GM19238 (cell line): Measurements from ENCODE around the gene ZNF624.
A peak's percentile ranks its signal among the peaks of the same experiment; 100 is the strongest.

Experiments used
- DNase-seq: peaks from one replicate; pipeline ENCODE4 v3.0.0; 2011; ENCODE audit warnings: low spot score; ENCODE audit not compliant: insufficient read length

ZNF624 gene

DNA sequence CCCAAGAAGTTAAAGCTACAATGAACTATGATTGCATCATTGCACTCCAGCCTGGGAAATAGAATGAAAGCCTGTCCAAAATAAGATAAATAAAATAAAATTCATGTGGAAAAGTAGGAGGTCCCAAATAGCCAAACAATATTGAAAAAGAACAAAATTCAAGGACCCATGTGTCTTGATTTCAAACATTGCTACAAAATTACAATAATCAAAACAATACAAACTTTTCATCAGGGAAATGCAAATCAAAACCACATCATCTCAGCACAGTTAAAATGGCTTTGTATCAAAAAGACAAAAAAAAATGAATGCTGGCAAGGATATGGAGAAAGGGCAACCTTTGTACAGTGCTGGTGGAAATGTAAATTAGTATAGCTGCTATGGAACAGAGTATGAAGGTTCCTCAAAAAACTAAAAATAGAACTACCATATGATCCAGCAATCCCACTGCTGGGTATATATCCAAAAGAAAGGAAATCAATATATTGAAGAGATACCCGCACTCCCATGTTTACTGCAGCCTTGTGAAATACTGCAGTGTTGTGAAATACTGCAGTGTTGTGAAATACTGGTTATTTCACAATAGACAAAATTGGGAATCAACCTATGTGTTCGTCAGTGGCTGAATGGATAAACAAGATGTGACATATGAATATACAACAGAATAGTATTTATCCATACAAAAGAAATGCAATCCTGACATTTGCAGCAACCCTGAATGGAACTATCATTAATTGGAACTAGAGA is 60.1 kb downstream of the ZNF624 start:
- DNase-seq, result no peak

DNA sequence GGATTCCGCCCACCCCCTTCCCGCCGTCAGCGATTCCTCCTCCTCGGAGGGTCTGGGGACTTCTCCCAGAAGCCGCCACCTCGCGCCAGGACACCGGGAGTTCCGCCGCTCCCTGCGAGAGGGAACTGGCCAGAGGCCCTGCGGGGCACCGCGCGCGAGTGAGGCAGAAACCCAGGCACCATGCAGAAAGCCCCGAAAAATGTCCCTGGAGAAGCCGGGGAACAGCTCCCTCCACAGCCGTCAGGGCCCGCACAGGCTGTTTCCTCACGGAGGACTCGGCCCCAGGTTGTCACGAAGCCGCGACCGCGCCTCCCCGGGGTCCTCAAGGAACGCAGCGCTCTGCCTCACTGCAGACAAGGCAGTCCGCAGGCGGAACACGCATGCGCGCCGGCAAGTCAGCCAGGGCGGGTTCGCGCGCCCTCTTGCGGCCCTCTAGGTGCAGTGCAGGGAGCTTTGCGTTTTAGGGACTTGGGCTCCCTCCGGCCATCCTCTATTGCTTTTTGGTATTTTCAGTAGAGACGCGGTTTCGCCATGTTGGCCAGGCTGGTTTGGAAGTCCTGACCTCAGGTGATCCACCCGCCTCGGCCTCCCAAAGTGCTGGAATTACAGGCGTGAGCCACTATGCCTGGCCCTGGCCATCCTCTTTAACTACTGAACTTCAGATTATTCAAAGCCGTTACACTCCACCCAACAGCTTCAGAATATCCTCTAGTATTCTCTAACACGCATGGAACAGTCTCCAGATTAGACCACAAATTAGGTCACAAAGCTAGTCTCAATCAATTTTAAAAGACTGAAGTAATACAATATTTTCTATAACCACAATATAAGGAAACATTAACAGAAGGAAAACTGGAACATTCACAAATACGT is 64.3 kb downstream of the ZNF624 start:
- peak; percentile 86 for DNase-seq

DNA sequence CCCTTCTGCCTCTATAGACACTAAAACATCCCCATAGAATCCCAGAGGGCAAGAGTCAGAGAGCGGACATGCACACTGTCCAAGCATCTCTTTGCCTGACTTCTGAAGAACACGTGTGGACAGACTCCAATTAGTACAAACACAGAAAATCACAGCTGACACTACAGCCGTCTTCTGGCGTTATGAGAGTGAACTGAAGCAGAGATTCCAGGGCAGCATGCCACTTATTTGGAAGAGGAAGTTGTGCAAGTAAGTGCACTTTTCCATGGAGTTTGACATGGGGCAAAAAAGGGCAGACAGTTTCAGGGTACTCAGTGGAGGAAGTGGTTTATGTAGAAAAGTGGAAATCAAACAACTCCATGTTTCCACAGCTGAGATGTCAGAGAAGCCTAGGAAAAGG is 67.9 kb downstream of the ZNF624 start:
- DNase-seq, result no peak

DNA sequence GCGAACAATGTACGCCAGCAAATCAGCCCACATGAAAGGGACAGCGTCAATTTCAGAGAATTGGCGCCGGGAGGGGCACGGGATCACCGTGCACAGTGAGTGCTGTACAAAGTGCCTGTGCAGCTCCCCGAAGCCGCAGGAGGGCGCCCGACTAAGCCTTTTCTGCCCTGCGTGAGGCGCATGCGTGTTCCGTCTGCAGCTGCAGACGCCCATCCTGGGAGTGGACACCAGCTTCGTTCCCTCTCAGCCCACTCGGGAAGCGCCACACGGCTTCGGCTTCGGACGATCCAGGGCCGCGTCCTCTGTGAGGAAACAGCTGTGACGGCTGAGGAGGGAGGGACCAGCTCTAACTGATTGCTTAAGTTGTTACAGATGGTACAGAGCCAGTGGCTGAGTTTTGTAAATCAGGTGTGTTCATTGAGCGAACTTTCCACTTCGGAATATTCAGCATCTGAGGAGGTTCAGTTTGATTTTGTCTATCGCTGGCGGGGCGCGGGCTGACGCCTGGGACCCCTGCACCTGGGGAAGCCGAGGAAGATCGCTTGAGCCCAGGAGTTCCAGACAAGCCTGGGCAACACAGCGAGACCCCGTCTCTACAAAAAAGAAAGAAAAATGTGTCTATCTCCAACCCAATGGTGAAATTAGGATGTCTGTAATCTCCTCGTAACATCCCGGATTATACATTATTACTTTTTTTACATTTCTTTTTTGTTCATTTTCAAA is 69.2 kb downstream of the ZNF624 start:
- DNase-seq, result peak; percentile 51

DNA sequence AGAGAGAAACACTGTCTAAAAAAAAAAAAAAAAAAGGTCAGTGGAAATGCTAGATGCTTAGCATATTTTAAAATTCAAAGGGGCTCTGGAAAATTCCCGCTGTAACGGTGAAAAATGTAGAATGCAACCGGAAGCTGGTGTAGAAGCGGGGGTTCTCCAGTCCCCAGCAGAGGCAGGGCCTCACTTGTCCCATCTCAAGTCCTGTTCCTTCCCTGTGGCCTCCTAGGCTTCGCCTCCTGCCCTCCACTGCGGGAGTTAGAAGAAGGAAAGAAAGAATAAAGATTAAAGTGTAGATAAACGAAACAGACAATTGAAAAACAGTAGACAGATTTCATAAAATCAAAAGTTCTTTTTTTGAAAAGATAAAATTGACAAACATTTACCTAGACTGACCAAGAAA is 69.9 kb downstream of the ZNF624 start:
- DNase-seq, result no peak

DNA sequence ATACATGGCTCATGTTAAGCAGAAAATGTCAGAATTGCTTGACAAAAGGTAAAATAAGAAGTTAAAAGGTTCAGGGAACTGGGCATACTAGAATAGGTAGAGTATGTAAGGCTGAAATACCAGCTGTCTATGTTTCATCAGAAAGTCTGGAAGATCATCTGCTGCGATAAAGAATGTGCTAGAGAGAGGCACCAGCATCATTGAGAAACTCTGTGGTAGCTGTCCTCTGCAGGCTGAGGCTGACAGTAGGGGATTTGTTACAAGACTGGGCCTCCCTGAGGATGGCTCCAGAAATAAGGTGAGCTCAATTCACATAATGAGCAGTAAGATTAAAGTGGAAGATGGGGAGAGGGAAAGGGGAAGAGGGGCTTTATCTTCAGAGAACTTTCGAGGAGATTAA is 80.2 kb downstream of the ZNF624 start:
- DNase-seq, result no peak
